Muscle of leg (tissue), 11 donors: Measurements from ENCODE around the gene TSSK3. TPM values are rescaled to one million over a fixed set of nuclear protein-coding genes. Genes with fewer than 3 reads are reported as not detected.

Experiments used
- DNase-seq: peaks from one replicate; pipeline ENCODE4 v3.0.0; 2013
- H3K27ac ChIP-seq: one replicate; pipeline ENCODE4 v1.5.1; 2013; ENCODE audit warnings: mild to moderate bottlenecking, low read length, control low read depth
- H3K27me3 ChIP-seq: one replicate; pipeline ENCODE4 v1.6.1; 2013; ENCODE audit warnings: low read length; ENCODE audit not compliant: control insufficient read depth, insufficient read depth
- H3K36me3 ChIP-seq: one replicate; pipeline ENCODE4 v1.6.1; 2013; ENCODE audit warnings: low read length; ENCODE audit not compliant: control insufficient read depth, insufficient read depth
- H3K4me1 ChIP-seq: one replicate; pipeline ENCODE4 v1.6.1; 2013; ENCODE audit warnings: low read length; ENCODE audit not compliant: control insufficient read depth, insufficient read depth
- H3K4me3 ChIP-seq: one replicate; pipeline ENCODE4 v1.5.1; 2013; ENCODE audit warnings: low read length, control low read depth
- H3K9me3 ChIP-seq: replicated peaks from 2 replicates; pipeline ENCODE4 v1.6.1; 2013; ENCODE audit warnings: low read depth, low read length; ENCODE audit not compliant: control insufficient read depth
- WGBS: methylation state at CpG from one replicate; pipeline ENCODE4 v1.1.5; 2013; ENCODE audit warnings: missing lambda C conversion rate; ENCODE audit not compliant: insufficient coverage; 5-methylcytosine and 5-hydroxymethylcytosine counted together
- polyA plus RNA-seq, 8 donors: library from polyadenylated mRNA; unstranded; fragments of 120-200 nt; gene quantifications; one replicate each; pipeline versions ENCODE4 v1.2.1 to v1.2.3, GENCODE V29; 2013; ENCODE audit warnings: inconsistent platforms in 1 of 8, low replicate concordance in 1 of 8; ENCODE audit not compliant: insufficient read length in 8 of 8, insufficient read depth in 1 of 8
- total RNA-seq: library from RNA; stranded (reverse); fragments of 120-200 nt; gene quantifications from one replicate; pipeline ENCODE4 v1.2.4, GENCODE V29; 2013

The TSSK3 gene
- total and polyA plus RNA-seq, 9 donors = 0.55 to 3.6 (median 1.8) TPM

- Histone ChIP-seq H3K4me1 (no peaks in the 10 kb centered on the region), H3K27me3 (no peaks in the 10 kb centered on the region), H3K9me3 (no peaks in the 10 kb centered on the region), H3K36me3 (peaks cover 92% of the 10 kb centered on the region), H3K27ac (no peak overlapping the region), H3K4me3 (no peak overlapping the region)
- no peak for DNase-seq
- 79% methylated on average over 7 of the region's 9 CpGs for WGBS
Observed at GRCh38 chr1:32380057-32380456, 17.7 kb downstream of the TSSK3 start.

- H3K27ac ChIP-seq = no peak overlapping the region
- WGBS = 86% methylated on average over 9 of the region's 13 CpGs
- no peak for DNase-seq
- H3K9me3 ChIP-seq = no peaks in the 10 kb centered on the region
- no peaks in the 10 kb centered on the region for H3K27me3 ChIP-seq
- no peaks in the 10 kb centered on the region for H3K4me1 ChIP-seq
- peaks cover 80% of the 10 kb centered on the region for H3K36me3 ChIP-seq
- no peak overlapping the region for H3K4me3 ChIP-seq
Observed at GRCh38 chr1:32386676-32387392, 24.5 kb downstream of the TSSK3 start.

GRCh38 chr1:32388641-32389040 lies 26.3 kb downstream of the TSSK3 start:
- no peak for DNase-seq
- peaks cover 81% of the 10 kb centered on the region for H3K36me3 ChIP-seq
- no peak overlapping the region for H3K4me3 ChIP-seq
- 72% methylated on average over 3 of the region's 6 CpGs for WGBS
- no peak overlapping the region for H3K27ac ChIP-seq
- H3K9me3 ChIP-seq = no peaks in the 10 kb centered on the region
- no peaks in the 10 kb centered on the region for H3K27me3 ChIP-seq
- H3K4me1 ChIP-seq = peaks cover 11% of the 10 kb centered on the region

- Histone ChIP-seq H3K27me3 (no peaks in the 10 kb centered on the region), H3K4me3 (no peak overlapping the region), H3K27ac (no peak overlapping the region), H3K4me1 (peaks cover 15% of the 10 kb centered on the region), H3K9me3 (no peaks in the 10 kb centered on the region), H3K36me3 (peaks cover 59% of the 10 kb centered on the region)
- 78% methylated on average over 6 of the region's 8 CpGs for WGBS
- DNase-seq = no peak
Observed at GRCh38 chr1:32390904-32391870, 28.8 kb downstream of the TSSK3 start.

GRCh38 chr1:32392325-32392724 lies 30.0 kb downstream of the TSSK3 start:
- no peak overlapping the region for H3K27ac ChIP-seq
- WGBS = no CpG with 5 or more reads among the region's 3 CpGs

GRCh38 chr1:32393136-32393535 lies 30.8 kb downstream of the TSSK3 start:
- H3K4me1 ChIP-seq = peaks cover 15% of the 10 kb centered on the region
- peak overlapping the region; percentile 82 for H3K4me3 ChIP-seq
- peak; percentile 16 for DNase-seq
- H3K27ac ChIP-seq = peak overlapping the region; percentile 96
- peaks cover 48% of the 10 kb centered on the region for H3K36me3 ChIP-seq
- 56% methylated on average over 1 of the region's 1 CpG for WGBS
- H3K9me3 ChIP-seq = no peaks in the 10 kb centered on the region
- no peaks in the 10 kb centered on the region for H3K27me3 ChIP-seq

More at GRCh38 chr1:32392325-32392724, 30.0 kb downstream of the TSSK3 start:
- Histone ChIP-seq H3K4me1 (peaks cover 15% of the 10 kb centered on the region), H3K9me3 (no peaks in the 10 kb centered on the region), H3K36me3 (peaks cover 53% of the 10 kb centered on the region), H3K27me3 (no peaks in the 10 kb centered on the region), H3K4me3 (no peak overlapping the region)
- DNase-seq = no peak

GRCh38 chr1:32393832-32394140 lies 31.4 kb downstream of the TSSK3 start:
- Histone ChIP-seq H3K4me1 (peaks cover 15% of the 10 kb centered on the region), H3K9me3 (no peaks in the 10 kb centered on the region), H3K27me3 (no peaks in the 10 kb centered on the region), H3K36me3 (peaks cover 42% of the 10 kb centered on the region), H3K4me3 (peak overlapping the region; percentile 82), H3K27ac (peak overlapping the region; percentile 96)
- DNase-seq = peak; percentile 54
- 0% methylated on average over 13 of the region's 15 CpGs for WGBS

GRCh38 chr1:32394141-32394889 lies 32.0 kb downstream of the TSSK3 start, which contains the start of gene BSDC1:
Gene BSDC1, minus strand, starts transcription at chr1:32394441. Its CDS starts 27 bp downstream, at chr1:32394414.
- Histone ChIP-seq H3K9me3 (no peaks in the 10 kb centered on the region), H3K27ac (peak within 1 kb of the TSS; percentile 99), H3K4me3 (peak within 1 kb of the TSS; percentile 82), H3K4me1 (peaks cover 15% of the 10 kb centered on the region), H3K36me3 (peaks cover 38% of the 10 kb centered on the region), H3K27me3 (no peaks in the 10 kb centered on the region)
- peak; percentile 100 for DNase-seq
- WGBS = 0% methylated on average over 48 of the region's 48 CpGs

GRCh38 chr1:32394890-32395432 lies 32.6 kb downstream of the TSSK3 start:
- Histone ChIP-seq H3K27me3 (no peaks in the 10 kb centered on the region), H3K9me3 (no peaks in the 10 kb centered on the region), H3K4me1 (peaks cover 15% of the 10 kb centered on the region), H3K36me3 (peaks cover 33% of the 10 kb centered on the region), H3K4me3 (peak overlapping the region; percentile 82), H3K27ac (peak overlapping the region; percentile 99)
- DNase-seq = no peak
- WGBS = 0% methylated on average over 4 of the region's 14 CpGs
